ENCODE measurements around the gene MAP7.
"Not testable (repeated sequence)": the region's sequence is repeated elsewhere in the genome, so short reads cannot be mapped to it uniquely, and the experiment has no call there.

MAP7 gene

GRCh38 chr6:136403110-136403980, 146.9 kb downstream of the MAP7 start:
- TF ChIP-seq CTCF (IDR thresholded peaks at IDR 0.05; ENCODE audit: extremely low read depth, missing control alignments): no peak
- DNase-seq (ENCODE audit: low spot score): no peak

- TF ChIP-seq CTCF (IDR thresholded peaks at IDR 0.05; ENCODE audit: extremely low read depth, missing control alignments): no peak
- DNase-seq (ENCODE audit: low spot score): no peak
Measured at GRCh38 chr6:136401749-136402148, 148.5 kb downstream of the MAP7 start.

- DNase-seq (ENCODE audit: low spot score): not testable (repeated sequence)
Measured at GRCh38 chr6:136401236-136401635, 149.0 kb downstream of the MAP7 start.

GRCh38 chr6:136398453-136398852, 151.8 kb downstream of the MAP7 start:
- DNase-seq (ENCODE audit: low spot score): no peak
- TF ChIP-seq CTCF (IDR thresholded peaks at IDR 0.05; ENCODE audit: extremely low read depth, missing control alignments): no peak

- DNase-seq (ENCODE audit: low spot score): no peak
- TF ChIP-seq CTCF (IDR thresholded peaks at IDR 0.05; ENCODE audit: extremely low read depth, missing control alignments): no peak
Measured at GRCh38 chr6:136396908-136397307, 153.3 kb downstream of the MAP7 start.

- DNase-seq (ENCODE audit: low spot score): not testable (repeated sequence)
Measured at GRCh38 chr6:136390959-136391358, 159.3 kb downstream of the MAP7 start.

GRCh38 chr6:136387316-136387715, 162.9 kb downstream of the MAP7 start:
- DNase-seq (ENCODE audit: low spot score): no peak
- no peak for TF ChIP-seq CTCF (IDR thresholded peaks at IDR 0.05; ENCODE audit: extremely low read depth, missing control alignments)

GRCh38 chr6:136383268-136383937, 166.8 kb downstream of the MAP7 start:
- no peak for DNase-seq (ENCODE audit: low spot score)
- no peak for TF ChIP-seq CTCF (IDR thresholded peaks at IDR 0.05; ENCODE audit: extremely low read depth, missing control alignments)
